GM12865 (cell line): Measurements from ENCODE around the gene FRMD5.
"Not testable (repeated sequence)": the region's sequence is repeated elsewhere in the genome, so short reads cannot be mapped to it uniquely, and the experiment has no call there.

ENCODE experiments used
- DNase-seq: peaks from one replicate; pipeline ENCODE4 v3.0.0; 2010; ENCODE audit warnings: low read depth
- H3K4me3 ChIP-seq: 2 replicates; pipeline ENCODE4 v1.5.1; 2011; ENCODE audit warnings: mild to moderate bottlenecking, low read depth, low read length, control low read depth
- CTCF ChIP-seq: IDR thresholded peaks from 2 replicates; pipeline ENCODE4 v1.5.1; 2011; ENCODE audit warnings: low read length, control low read depth, low read depth, inconsistent platforms; ENCODE audit not compliant: insufficient read depth; ENCODE audit errors: missing control alignments

Gene FRMD5

GRCh38 chr15:43828061-43828657 lies 366.9 kb downstream of the FRMD5 start:
- peak; percentile 59 for DNase-seq
- peak overlapping the region; percentile 61 for H3K4me3 ChIP-seq
- no peak for TF ChIP-seq CTCF

DNA sequence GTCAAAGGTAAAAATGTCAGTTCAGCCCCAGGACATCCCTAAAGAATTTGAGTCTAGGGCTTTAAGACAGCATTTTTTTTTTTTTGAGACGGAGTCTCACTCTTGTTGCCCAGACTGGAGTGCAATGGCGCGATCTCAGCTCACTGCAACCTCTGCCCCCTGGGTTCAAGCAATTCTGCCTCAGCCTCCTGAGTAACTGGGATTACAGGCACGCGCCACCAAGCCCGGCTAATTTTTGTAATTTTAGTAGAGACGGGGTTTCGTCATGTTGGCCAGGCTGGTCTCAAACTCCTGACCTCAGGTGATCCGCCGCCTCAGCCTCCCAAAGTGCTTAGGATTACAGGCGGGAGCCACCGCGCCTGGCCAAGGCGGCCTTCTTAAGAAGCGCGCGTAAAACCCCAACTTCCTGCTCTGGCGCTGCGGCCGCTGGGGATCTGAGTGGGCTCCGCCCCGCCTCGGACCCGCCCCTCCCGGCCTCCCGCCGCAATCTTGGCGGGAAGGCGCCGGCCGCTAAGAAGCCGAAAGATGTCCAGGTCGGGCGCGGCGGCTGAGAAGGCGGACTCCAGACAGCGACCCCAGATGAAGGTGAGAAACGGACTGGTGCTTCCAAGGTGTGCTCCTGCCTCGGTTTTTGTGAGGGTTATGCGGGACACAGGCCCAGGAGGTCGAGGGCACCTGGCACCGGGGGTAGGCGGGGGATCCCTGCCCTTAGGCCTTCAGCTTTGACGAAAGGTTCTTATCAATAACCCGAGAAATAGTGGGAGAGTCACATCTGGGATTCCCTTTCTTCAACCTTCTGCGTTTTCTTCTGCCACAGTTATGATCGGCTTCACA lies 368.3 kb downstream of the FRMD5 start, which contains the start of gene WDR76:
WDR76 (plus strand) TSS at position 495 of the 834 bp plus-strand sequence; CDS start at position 526, 31 bp downstream.
- TF ChIP-seq CTCF = no peak
- H3K4me3 ChIP-seq = peak within 1 kb of the TSS; percentile 61
- DNase-seq = peak; percentile 96

- peak overlapping the region; percentile 61 for H3K4me3 ChIP-seq
- TF ChIP-seq CTCF = no peak
- DNase-seq = no peak
Measured at GRCh38 chr15:43826029-43826507, 369.0 kb downstream of the FRMD5 start.

DNA sequence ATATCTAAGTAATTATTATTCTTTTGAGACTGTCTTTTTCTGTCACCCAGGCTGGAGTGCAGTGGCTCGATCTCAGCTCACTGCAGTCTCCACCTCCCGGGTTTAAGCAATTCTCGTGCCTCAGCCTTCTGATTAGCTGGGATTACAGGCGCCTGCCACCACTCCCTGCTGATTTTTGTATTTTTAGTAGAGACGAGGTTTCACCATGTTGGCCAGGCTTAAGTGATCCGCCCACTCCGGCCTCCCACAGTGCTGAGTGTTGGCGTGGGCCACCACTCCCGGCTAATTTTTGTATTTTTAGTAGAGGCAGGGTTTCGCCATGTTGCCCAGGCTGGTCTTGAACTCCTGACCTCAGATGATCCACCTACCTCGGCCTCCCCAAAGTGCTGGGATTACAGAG lies 369.8 kb downstream of the FRMD5 start:
- DNase-seq = not testable (repeated sequence)
- peak overlapping the region; percentile 95 for H3K4me3 ChIP-seq

GRCh38 chr15:43824302-43825246 lies 370.5 kb downstream of the FRMD5 start, which contains the start of gene MFAP1:
Gene MFAP1, minus strand, starts transcription at chr15:43824690. Its CDS starts 121 bp downstream, at chr15:43824569.
- peak; percentile 99 for DNase-seq
- peak within 1 kb of the TSS; percentile 95 for H3K4me3 ChIP-seq
- TF ChIP-seq CTCF = no peak

DNA sequence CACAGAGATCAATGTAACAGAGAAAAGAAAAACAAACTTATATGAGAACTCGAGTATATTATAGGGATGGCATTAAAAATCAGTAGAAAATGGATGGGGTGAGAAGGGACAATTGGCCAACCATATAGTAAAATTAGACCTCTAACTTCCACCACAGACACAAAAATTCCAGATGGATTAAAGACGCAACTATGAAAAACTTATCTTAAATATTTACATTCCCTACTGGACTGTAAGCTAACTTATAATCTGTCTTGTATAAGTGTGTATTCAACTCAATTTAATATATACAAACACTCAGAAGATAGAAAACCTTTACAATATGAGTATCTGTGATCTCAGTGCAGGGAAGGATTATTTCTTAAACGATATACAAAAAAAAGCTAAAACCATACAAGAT lies 373.6 kb downstream of the FRMD5 start:
- TF ChIP-seq CTCF = no peak
- DNase-seq = no peak
- H3K4me3 ChIP-seq = no peak overlapping the region
